ENCODE measurements around the gene AMY1A.
"Not testable (repeated sequence)": the region's sequence is repeated elsewhere in the genome, so short reads cannot be mapped to it uniquely, and the experiment has no call there.

GRCh38 chr1:103650305-103650704 lies 5.3 kb upstream of the AMY1A start:
- TF ChIP-seq CTCF (IDR thresholded peaks at IDR 0.05; ENCODE audit: low read depth, low read length, poor library complexity, severe bottlenecking); EZH2phosphoT487 (IDR thresholded peaks at IDR 0.05; ENCODE audit: borderline replicate concordance, low read length): not testable (repeated sequence)
